ENCODE data around the gene CNPY1.

CNPY1 gene

DNA sequence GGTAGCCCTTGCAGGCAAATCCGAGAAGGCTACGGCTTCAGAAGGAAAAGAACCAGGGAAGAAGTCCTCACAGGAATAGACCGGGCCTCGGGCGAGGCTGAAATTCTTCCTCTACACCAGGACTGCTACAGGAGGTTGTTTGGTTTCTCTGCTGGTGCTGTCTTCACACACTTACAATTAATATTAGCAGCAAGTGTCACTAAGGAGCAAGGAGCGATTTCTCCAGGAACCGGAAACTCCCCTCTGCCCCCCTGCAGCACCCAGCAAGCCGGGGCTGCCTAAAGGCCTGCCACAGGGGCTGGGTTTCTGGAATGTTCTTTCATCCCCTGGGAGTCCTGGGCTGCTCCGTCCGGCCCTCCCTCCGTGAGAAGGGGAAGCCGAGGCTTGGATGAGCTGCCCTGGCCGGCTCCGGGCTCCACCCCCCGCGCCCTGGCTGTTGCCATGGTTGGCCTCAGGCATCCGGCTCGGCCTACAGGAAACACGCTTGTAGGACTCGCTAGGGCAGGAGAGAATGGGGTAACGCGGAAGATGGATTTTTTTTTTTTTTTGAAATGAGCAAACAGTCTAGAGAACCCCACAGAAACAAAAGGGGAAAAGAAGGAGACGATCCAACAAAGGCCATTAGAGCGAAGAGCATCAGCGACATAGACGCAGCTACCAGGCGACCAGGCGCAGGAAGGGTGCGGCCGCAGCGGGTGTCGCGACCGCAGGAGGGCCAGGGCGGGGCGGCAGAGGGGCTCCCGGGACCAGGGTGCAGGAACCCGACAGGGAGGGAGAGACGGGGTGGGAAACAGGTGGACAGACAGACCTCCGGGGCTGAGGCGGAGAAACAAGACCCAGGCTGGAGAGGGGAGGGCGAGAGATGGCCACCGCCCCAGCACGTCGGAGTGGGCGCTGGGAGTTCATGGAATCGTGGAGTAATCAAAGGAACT lies 55.4 kb downstream of the CNPY1 start:
- DNase-seq (ENCODE audit: low read depth in 4 of 4, low spot score in 1 of 4), result peak in 1 of 4 experiments; percentile 28

DNA sequence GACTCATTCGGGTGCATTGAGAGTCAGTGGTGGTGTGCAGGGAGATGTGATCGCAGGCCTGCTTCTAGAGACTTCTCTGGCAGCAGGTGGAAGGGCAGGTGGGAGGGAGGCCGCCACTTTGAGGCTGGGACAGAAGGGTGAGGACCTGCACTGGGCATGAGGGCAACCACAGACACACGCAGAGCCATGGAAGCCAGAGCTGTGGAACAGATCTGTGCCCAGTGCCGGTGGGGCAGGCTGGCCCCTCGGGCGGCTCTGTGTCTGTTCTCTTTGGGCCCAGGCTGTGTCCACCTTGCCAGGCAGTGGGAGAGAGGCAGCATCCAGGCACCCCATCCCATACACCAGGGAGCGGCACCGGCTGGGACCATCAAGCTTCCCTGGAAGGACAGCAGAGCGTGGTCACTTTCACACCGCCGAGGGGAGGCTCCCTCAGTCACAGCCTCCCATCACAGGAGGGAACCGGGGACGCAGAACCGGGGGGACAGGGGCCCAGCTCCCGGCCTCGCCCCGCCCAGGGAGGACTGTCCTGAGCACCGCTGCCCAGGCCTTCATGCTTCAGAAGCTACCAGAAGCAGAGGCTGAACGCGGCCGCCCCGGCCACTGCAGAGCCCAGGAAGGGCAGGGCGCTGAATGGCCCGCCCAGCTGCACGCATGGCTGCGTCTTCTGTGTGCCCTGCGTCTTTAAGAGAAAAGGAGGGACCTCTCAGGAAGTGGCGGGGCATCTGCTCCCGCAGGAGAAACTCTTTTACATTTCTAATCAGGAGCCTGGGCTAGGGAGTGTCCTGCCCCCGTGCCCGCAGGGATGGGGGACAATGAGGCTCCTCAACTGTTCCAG lies 56.3 kb downstream of the CNPY1 start:
- no peak for DNase-seq (ENCODE audit: low read depth in 4 of 4, low spot score in 1 of 4)

DNA sequence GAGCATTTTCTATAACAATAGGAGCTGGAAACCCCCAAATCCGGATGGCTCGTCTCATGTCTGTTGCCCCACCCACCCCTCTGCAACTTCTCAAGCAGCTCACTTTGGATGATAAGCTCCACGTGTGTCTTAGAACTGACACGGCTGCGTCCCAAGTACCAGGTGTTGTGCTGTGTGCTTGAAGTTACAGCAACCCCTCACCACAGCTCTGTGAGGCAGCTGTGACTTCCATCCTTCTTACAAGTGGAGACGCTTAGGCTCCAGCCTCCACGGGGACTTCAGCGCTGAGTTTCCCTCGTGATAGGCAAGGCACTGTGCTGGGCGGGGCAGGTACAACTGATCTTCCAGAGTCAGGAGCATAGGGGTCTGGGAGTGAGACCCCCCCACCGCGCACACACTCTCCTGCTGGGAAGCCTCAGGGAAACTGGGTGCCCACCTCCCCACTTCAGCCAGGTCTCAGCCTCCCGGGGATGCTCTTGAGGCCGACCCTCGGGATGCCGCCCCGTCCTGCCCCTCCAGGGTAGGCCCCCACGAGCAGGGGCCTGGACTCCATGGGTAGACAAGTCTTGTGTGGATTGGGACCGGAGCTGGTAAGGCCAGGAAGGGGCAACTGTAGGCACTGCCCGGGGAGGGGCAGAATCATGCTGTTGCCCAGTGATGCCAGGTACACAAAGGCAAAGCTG lies 57.1 kb downstream of the CNPY1 start:
- no peak for DNase-seq (ENCODE audit: low read depth in 4 of 4, low spot score in 1 of 4)

DNA sequence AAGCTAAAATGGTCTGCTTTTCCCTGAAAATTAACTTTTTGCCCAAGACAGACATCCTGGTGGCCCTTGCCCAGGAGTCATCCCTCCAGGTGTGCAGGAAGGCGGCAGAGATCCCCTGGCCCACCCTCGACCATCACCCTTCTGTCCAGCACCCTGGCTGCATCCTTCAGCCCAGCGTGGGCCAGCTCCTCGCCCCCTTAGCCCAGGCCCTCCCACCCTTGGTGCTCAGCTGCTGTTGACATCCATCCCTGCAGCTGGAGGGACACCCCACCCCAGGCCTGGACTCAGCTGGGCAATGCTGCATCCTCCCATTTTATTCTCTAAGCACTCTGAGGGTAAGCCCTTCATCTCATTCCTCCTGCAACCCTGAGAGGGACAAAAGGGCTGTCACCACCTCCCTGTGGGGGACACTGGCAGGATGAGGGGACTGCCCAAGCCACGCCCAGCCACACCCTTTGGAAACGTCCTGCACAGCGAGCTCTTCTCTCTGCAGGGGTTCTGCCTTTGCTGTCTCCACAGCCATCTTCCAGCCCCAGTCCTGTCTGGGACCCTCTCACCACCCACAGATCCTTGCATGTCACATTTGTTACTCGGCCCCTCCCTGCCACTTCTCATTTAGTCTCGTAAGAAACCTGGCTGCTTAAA lies 57.8 kb downstream of the CNPY1 start:
- no peak for DNase-seq (ENCODE audit: low read depth in 4 of 4, low spot score in 1 of 4)

DNA sequence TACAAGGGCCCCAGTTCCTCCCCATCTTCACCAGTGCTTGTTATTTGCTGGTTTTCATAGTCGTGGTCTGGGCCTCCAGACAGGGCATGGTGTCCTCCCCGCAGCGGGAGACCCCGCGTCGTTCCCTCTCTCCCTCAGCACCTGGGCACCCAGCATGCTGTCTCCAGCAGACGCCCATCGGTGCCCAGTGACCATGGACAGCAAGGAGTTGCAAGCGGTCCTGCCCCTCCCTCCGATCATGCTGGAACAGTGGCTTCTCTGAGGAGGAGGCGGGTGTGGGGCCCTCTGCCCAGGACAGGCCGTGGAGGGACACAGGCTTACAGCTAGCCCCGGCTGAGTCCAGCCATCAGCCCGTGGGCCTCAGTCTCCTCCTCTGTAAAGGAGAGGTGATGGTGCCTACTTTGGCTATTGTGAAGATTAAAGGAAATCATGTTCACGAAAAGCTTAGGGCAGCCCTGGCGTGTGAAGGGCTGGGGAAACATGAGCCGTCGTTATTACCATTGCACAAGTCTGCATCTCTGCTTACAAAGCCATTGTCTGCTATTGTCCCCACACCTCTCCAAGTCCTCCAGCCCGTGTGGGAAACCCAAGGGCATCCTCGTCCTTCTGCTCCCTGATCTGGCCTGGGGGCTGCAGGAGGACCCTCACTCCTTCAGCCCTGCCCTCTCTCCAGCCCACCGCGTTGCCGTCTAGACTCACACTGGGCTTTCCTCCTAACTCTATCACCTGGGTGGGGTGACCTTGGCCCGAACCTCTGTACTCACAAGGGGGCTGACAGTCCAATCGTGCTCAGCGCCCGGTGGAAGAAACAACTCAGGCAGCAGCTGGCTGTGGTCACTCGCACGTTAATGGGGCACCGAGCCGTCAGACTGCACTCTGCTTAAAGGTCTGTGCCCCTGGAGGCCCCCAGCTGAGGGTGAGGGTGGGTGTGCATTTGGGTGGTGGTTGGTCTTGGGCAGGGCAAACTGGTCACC lies 58.6 kb downstream of the CNPY1 start:
- no peak for DNase-seq (ENCODE audit: low read depth in 4 of 4, low spot score in 1 of 4)

DNA sequence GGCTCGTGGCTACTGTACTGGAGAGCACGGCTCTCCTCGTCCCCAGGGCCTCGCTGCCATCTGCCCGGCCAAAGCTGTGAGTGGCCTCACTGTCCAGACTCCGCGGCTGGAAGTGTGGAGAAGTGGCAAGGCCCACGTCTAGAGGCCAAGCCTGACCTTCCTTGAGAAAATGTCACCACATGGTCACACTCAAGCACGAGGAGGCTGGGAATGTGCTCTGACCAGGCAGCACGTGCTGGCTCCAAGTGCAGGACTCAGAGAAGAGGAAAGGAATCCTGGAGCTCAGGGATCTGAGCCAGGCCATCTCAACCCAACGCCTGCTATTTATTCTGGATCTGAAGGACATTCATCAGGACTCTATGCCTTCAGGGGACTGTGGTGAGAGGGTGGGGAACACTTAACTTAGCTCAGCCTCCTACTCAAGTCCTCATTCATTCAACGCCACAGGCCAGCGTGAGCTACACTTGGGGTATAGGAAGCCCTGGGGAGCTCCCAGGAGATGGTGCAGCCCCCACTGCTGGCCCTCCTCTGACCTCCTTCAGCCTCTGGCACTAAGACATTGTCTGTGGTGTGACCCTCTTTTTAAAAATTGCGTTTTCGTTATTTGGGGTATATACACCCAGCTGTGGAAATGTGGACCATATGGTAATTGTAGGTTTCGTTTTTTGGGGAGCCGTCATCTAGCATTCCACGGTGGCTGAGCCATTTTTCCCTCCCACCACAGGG lies 59.4 kb downstream of the CNPY1 start:
- DNase-seq (ENCODE audit: low read depth in 4 of 4, low spot score in 1 of 4), result no peak

DNA sequence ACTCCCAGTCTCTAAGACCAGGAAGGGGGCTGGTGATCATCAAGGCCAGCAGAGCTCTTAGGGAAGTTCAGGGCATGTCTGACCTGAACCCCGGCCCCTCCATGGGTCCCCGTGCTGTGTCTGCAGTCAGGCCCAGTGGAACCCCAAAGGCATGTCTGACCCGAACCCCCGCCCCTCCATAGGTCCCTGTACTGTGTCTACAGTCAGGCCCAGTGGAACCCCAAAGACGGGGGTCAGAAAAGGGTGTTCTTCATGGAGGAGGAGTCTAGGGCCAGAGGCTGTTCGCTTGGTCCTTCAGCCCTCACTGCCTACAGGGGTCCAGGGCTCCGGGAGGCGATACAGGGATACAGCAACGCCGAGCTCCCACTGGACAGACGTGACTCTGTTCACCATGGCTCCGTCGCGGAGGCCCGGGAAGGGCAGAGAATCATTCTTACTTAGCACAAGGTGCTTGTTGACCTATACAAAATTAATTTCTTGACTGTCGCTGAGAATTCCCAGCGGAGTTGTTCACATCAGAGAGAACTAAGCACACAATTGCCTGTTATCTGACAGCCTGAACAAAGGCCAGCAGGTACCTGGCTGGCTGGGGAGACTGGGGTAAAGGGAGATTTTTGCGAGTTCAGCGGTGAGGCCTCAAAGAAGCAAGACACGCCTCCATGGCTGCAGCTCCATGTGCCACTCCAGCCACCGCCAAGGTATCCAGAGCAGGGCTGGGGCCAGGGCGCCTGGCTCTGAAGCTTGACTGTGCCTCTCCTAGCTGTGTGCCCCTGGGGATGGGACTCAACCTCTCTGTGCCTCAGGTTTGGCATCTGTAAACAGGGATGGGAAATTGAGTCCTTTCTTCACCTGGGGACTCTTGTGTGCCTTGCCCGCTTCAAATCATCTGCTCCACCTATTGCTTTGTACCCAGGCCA lies 61.6 kb downstream of the CNPY1 start:
- no peak for DNase-seq (ENCODE audit: low read depth in 4 of 4, low spot score in 1 of 4)

DNA sequence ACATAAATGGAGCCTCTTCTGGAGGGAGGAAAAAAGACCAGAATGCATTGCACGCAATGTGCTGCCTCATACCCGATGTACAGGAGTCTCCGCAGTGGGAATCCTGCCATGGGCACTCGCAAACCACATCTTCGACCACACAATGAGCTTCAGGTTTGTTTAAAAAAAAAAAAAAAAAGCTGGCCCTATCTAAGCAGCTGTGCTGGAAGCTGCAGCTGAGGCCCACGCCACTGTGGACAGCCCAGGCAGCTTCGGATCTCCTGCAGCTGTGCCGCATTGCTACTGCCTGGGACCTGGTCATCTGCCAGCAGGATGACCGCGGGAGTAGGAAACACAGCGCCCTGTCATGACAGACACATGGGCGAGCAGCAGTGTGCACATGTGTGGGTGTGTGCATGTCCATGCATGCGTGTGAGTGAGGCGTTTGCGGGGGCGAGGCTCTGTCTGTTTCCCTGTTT lies 62.5 kb downstream of the CNPY1 start:
- no peak for DNase-seq (ENCODE audit: low read depth in 4 of 4, low spot score in 1 of 4)

DNA sequence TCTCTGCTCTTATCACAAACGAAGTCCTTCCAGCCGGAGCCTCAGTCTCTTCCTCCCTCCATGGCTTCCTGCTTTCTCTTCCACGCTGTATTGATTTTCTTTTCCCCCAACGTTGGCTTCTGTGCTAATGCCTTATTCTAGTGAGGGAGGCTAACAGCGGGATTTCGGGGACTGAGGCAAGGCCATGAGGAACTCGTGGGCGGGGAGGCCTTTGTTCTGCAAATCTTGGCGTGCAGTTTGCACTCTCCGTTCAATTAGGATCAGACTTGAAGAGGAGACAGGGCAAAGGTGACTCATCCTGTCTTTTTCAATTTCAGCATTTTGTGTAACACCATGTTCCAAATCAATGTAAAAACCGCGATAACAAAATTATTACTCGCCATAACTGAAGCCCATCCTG lies 63.1 kb downstream of the CNPY1 start:
- DNase-seq (ENCODE audit: low read depth in 4 of 4, low spot score in 1 of 4), result no peak

DNA sequence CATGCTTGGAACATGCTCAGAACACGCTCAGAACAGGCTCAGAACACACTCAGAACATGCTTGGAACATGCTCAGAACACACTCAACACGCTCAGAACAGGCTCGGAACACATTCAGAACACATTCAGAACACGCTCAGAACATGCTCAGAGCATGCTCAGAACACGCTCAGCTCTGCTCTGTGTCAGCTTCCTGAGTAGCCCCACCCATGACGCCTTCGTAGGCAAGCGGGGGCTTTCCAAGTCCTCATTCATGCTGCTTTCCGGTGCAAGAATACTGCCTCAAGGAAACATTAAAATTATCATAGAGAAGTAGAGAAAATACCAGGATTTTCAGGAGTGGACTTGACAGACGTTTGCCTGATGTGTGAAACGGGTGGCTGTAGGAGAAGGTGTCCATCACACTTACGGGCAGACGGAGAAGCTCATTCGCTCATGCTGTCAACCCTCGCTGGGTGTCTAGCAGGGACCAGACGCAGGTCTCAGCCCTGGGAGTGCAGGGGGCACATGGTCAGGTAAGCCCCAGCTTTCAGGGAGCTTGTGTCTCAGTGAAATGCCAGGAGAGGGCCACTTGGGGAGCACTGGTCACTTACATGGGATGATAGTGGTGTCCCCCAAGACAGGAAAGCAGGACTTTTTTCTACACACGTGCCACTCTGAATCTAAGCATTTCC lies 63.7 kb downstream of the CNPY1 start:
- DNase-seq (ENCODE audit: low read depth in 4 of 4, low spot score in 1 of 4), result no peak

DNA sequence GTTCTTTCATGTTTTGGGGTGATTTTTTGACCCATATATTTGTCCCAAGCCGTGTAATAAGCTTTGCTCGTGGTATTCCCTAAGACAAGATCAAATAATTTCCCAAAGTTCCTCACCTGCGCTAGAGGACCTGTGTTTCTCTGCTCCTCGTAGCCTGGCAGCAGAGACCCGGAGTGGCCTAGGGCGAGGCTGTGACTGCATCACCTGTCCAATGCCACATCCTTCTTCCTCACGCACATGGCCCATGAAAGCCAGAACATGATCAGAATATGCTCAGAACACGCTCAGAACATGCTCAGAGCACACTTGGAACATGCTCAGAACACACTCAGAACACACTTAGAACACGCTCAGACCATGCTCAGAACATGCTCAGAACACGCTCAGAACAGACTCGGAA lies 64.6 kb downstream of the CNPY1 start:
- DNase-seq (ENCODE audit: low read depth in 4 of 4, low spot score in 1 of 4), result no peak

DNA sequence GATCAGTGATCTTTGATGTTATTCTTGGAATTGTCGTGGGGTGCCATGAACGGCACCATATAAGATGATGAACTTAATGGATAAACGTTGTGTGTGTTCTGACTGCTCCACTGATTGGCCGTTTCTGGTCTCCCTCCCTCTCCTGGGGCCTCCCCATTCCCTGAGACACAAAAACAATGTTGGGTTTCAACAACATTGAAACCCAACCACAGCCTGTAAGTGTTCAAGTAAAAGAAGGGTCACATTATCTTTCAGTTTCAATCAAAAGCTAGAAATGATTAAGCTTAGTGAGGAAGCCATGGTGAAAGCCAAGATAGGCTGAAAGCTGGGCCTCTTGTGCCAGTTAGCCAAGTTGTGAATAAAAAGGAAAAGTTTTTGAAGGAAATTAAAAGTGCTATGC lies 68.9 kb downstream of the CNPY1 start:
- no peak for DNase-seq (ENCODE audit: low read depth in 4 of 4, low spot score in 1 of 4)

DNA sequence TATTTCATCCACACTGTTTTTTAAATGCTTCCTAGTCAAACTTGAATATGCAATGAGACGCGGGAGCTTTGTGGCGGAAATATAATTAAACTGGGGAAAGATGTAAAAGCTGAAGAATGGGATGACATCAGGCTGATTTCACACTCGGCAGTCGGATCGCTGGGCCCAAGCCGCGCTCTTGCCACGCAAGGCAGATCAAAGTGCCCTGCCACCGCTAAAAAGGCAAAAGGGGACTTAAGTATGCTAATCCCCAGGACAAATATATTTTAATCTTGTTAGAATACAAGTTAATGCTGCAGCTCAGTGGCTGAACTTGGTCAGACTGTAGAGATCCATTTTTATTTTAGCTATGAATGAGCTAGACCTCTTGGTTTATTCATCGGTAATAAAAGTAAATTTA lies 74.6 kb downstream of the CNPY1 start:
- no peak for DNase-seq (ENCODE audit: low read depth in 4 of 4, low spot score in 1 of 4)

DNA sequence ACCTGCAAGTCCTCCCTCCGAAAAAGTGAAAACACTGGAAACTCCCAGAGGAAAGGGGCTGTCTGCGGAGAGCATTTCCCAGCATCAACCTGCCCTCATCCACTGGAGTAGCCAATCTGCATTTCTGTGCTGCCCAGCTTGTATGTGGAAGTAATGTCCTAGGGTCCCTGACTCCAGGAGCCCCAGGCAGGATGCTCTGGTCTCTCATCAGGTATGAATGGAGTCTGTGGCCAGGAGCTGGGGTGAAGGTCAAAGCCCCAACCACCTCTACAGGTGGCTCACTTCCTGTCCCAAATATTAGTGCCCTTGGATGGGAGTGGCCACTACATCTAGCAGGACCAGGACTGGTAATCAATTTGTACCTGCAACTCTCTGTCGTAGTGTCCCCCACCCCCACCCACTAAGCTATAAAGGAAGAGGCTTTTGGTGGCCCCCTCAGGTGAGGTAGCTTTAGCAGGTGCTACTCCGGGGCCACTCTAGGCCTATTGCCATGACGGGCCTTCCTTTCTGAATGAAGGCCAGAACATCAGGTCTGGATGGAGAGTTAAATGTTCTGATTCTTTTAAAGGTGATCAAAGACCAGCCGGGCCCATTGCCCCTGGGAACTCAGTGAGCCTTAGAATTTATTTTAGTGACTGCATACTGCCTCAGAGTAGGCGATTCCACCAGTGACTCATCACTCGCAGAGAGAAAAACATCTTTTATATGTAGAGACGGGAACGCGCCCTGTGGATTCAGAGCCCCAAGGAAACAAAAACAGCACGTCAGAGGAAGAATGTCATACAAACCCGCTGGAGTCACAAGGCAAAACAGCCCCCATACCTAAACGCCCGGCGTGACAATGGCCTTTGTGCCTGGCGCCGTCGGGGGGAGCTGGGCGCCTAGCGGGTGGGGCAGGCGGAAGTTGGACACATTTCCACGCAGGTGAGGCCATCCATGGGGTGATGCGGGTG lies 75.4 kb downstream of the CNPY1 start:
- no peak for DNase-seq (ENCODE audit: low read depth in 4 of 4, low spot score in 1 of 4)

DNA sequence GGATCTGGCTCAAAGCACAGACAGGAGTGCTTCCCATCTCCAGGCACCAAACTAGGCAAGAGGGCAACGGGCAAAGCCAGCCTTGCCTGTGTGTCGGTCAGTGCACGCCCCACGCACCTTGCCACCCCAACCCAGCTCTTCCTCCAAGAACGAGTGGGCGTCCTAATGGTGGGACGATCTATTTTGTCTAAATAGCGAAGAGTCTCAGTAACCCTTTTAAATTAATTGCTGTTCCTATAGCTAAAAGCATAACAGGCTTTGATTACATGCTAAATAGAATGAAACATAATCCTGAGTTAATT lies 76.2 kb downstream of the CNPY1 start:
- DNase-seq (ENCODE audit: low read depth in 4 of 4, low spot score in 1 of 4), result no peak

DNA sequence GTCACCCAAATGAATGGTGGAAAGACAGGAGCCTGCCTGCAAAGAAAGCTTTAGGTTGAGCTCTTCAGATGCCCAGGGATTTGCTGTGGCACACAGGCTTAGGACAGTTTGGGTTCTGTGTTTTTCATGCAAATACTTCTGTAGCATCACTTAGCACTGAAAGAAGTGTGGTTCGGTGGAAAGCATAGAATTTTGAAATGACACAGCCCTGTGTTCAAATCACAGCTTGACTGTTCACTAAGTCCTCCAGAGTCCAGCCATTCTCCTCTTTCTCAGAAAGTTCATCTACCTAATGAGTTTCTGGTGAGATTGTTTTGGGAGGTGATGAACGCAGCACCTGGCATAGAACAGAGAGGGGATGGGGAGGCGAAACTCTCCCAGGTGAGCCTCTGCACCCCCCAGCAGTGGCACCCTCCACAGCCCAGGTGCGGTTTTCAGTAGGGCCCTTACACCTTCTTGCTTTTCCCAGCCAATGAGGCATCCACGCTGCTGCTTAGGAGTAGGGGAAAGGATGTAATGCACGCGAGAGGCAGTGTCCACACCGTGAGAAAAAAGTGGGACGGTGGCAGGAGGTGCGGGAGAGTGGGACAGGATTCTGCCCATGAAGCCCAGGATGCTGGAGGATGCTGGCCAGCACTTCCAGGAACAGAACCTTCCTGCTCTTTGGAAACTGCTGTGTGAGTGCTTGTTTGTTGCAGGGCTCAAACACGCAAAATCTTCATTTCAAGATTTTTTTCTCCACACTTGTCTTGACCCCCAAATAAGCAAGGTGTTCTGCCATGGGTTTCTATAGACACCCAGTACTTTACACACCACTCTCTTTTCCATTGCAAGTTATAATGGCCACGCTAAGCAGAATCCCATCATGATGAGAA lies 76.8 kb downstream of the CNPY1 start:
- no peak for DNase-seq (ENCODE audit: low read depth in 4 of 4, low spot score in 1 of 4)

All from stimulated activated CD4-positive, alpha-beta T cell treated with anti-CD3 and anti-CD28 coated beads, Interleukin-1b, Interleukin-23, amount 100 ng/mL, for 24 hours (primary cell).